Suprapubic skin (tissue), 4 donors: ENCODE data around the gene TEX29.

Experiments used
- CTCF ChIP-seq, 2 donors: fragments of 200-600 bp in 1 of 2; fragments of 450-650 bp in 1 of 2; sonication (generic) in 1 of 2; IDR thresholded peaks; one replicate each; pipeline ENCODE4 v1.5.1; 2016 to 2019; ENCODE audit warnings: antibody characterized with exemption in 2 of 2, mild to moderate bottlenecking in 1 of 2, moderate library complexity in 1 of 2
- POLR2A ChIP-seq, 2 donors: fragments of 450-650 bp; IDR thresholded peaks; one replicate each; pipeline ENCODE4 v1.6.1; 2017; ENCODE audit warnings: antibody characterized with exemption in 2 of 2, mild to moderate bottlenecking in 2 of 2, moderate library complexity in 2 of 2
- POLR2AphosphoS5 ChIP-seq, 3 donors: sonication (generic); formaldehyde crosslinking; IDR thresholded peaks; one replicate each; pipeline ENCODE4 v1.6.1; 2017; ENCODE audit warnings: antibody characterized with exemption in 3 of 3

DNA sequence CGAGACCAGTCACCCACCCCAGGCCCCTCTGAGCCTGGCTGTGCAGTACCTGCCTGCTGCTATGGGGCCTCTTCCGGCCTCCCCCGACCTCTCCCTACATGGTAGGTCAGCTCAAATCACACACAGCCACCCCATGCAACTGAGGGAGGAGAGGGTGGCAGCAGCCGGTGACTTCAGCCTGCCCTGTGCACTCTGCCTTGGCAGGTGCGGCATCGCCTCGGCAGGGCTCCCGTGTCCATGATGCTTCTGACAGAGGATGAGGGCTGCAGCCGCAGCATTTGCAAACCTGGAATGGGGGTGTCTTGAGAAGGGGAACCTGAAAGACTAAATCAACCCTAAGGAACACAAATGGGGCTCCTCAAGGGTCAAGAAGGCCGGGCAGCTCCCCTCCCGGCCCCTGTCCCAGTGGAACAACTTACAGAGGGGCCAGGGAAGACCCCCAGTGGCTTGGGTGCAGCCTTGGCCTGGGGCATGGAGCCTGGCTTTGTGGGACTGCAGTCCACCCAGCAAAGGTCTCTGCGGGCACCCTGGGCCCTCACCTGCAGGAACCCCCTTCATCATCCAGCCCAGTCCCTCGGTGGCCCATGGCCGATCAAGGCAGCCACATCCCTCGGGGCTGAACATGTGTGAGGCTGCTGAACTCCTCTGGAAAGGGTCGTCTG is 6.7 kb downstream of the TEX29 start:
- no peak for TF ChIP-seq POLR2AphosphoS5 (IDR thresholded peaks at IDR 0.05)
- no peak for TF ChIP-seq POLR2A (IDR thresholded peaks at IDR 0.05)
- no peak for TF ChIP-seq CTCF (IDR thresholded peaks at IDR 0.05)
